B cell (primary cell): ENCODE results near the gene QRFP. TPM values are rescaled to one million over a fixed set of nuclear protein-coding genes. Genes with fewer than 3 reads are reported as not detected.

Experiments used
- ATAC-seq: fragments of 200-7000 bp; cut with Tn5 transposase; one replicate; pipeline ENCODE4 v1.10.0; 2021; ENCODE audit warnings: low read depth, mild to moderate bottlenecking, moderate number of reproducible peaks, moderate library complexity
- CTCF ChIA-PET: fragments of 350-600 bp; sonication (Branson Sonifier 250); formaldehyde crosslinking; loops from one replicate; lab custom pipeline; 2021; ENCODE audit warnings: antibody characterized with exemption, inconsistent platforms; lab: Charles Lee
- POLR2A ChIA-PET: fragments of 350-600 bp; sonication (Branson Sonifier 250); formaldehyde crosslinking; loops from one replicate; lab custom pipeline; 2021; ENCODE audit warnings: antibody characterized with exemption; lab: Charles Lee
- DNase-seq: peaks from one replicate; pipeline ENCODE4 v3.0.0; 2013
- H2AFZ ChIP-seq: 2 replicates; pipeline ENCODE4 v1.6.1; 2012; ENCODE audit warnings: mild to moderate bottlenecking, low read depth, low read length; ENCODE audit not compliant: insufficient read depth, poor library complexity, severe bottlenecking
- H3K27ac ChIP-seq, 2 donors: 1 replicate in 1 of 2; 2 replicates in 1 of 2; pipeline ENCODE4 v1.5.1; 2012 to 2013; ENCODE audit warnings: low read length in 2 of 2, mild to moderate bottlenecking in 2 of 2, moderate library complexity in 1 of 2
- H3K27me3 ChIP-seq, 4 experiments: fragments of 200-600 bp in 1 of 4; sonication (generic) in 1 of 4; replicated peaks in 1 of 4; 1 replicate in 2 of 4; 2 replicates in 2 of 4; pipeline versions ENCODE4 v1.6.1 to v1.7.0; 2013 to 2016; ENCODE audit warnings: low read length in 3 of 4, mild to moderate bottlenecking in 2 of 4, mixed read lengths in 1 of 4, moderate library complexity in 1 of 4; ENCODE audit not compliant: insufficient read depth in 4 of 4, control insufficient read depth in 3 of 4; ENCODE audit errors: control extremely low read depth in 1 of 4
- H3K36me3 ChIP-seq, 2 experiments: replicated peaks in 1 of 2; 1 replicate in 1 of 2; 2 replicates in 1 of 2; pipeline versions ENCODE4 v1.6.1 to v1.7.1; 2013; ENCODE audit warnings: low read length in 1 of 2; ENCODE audit not compliant: insufficient read depth in 2 of 2, control insufficient read depth in 1 of 2; ENCODE audit errors: control extremely low read depth in 1 of 2, extremely low read depth in 1 of 2
- H3K4me1 ChIP-seq, 2 donors: fragments of 200-600 bp in 1 of 2; sonication (generic) in 1 of 2; 1 replicate in 1 of 2; 2 replicates in 1 of 2; pipeline versions ENCODE4 v1.5.1 to v1.6.1; 2013 to 2017; ENCODE audit warnings: low read length in 2 of 2; ENCODE audit not compliant: control insufficient read depth in 2 of 2, insufficient read depth in 2 of 2
- H3K4me2 ChIP-seq: replicated peaks from 2 replicates; pipeline ENCODE3; 2012; ENCODE audit warnings: mild to moderate bottlenecking, low read depth, low read length; ENCODE audit not compliant: poor library complexity, severe bottlenecking
- H3K4me3 ChIP-seq, 5 experiments: fragments of 200-600 bp in 1 of 5; sonication (generic) in 1 of 5; 1 replicate in 3 of 5; 2 replicates in 2 of 5; pipeline versions ENCODE4 v1.5.1 to v1.7.0; 2011 to 2016; ENCODE audit warnings: low read length in 4 of 5, mild to moderate bottlenecking in 4 of 5, low read depth in 2 of 5, control low read depth in 1 of 5, moderate library complexity in 1 of 5; ENCODE audit not compliant: insufficient read depth in 1 of 5; ENCODE audit errors: control extremely low read depth in 1 of 5, extremely low read depth in 1 of 5
- H3K79me2 ChIP-seq: fragments of 200-600 bp; sonication (generic); one replicate; pipeline ENCODE4 v1.6.0; 2016; ENCODE audit warnings: low read length; ENCODE audit not compliant: control insufficient read depth, insufficient read depth
- H3K9ac ChIP-seq: fragments of 200-600 bp; sonication (generic); 2 replicates; pipeline ENCODE4 v1.6.1; 2017; ENCODE audit warnings: mild to moderate bottlenecking, low read length, moderate library complexity
- H3K9me3 ChIP-seq, 3 donors: one replicate each; pipeline versions ENCODE4 v1.6.1 to v1.7.1; 2013; ENCODE audit warnings: low read length in 2 of 3; ENCODE audit not compliant: control insufficient read depth in 2 of 3, insufficient read depth in 1 of 3; ENCODE audit errors: control extremely low read depth in 1 of 3
- H4K20me1 ChIP-seq: 2 replicates; pipeline ENCODE4 v1.6.0; 2012; ENCODE audit warnings: mild to moderate bottlenecking, low read length; ENCODE audit not compliant: insufficient read depth, control insufficient read depth, poor library complexity, severe bottlenecking
- H3K27ac Mint-ChIP-seq: one replicate; pipeline ENCODE4 v1.8.0; 2021; ENCODE audit warnings: mixed read lengths
- H3K27me3 Mint-ChIP-seq: one replicate; pipeline ENCODE4 v1.8.0; 2021; ENCODE audit warnings: mixed read lengths
- H3K4me1 Mint-ChIP-seq: one replicate; pipeline ENCODE4 v1.8.0; 2021; ENCODE audit warnings: mixed read lengths
- H3K4me3 Mint-ChIP-seq: one replicate; pipeline ENCODE4 v1.8.0; 2021; ENCODE audit warnings: mixed read lengths
- H3K9me3 Mint-ChIP-seq: one replicate; pipeline ENCODE4 v1.8.0; 2022; ENCODE audit warnings: mixed read lengths; ENCODE audit not compliant: insufficient read depth
- EZH2 ChIP-seq: IDR thresholded peaks from 2 replicates; pipeline ENCODE4 v1.6.1; 2012; ENCODE audit warnings: borderline replicate concordance, low read depth, mild to moderate bottlenecking, moderate library complexity, low read length; ENCODE audit not compliant: insufficient read depth, poor library complexity, severe bottlenecking
- WGBS: methylation state at CpG from one replicate; pipeline ENCODE4 v1.1.5; 2013; ENCODE audit warnings: missing lambda C conversion rate; ENCODE audit not compliant: insufficient coverage; 5-methylcytosine and 5-hydroxymethylcytosine counted together
- intact Hi-C: fragments of 100-400 bp; cut with micrococcal nuclease; formaldehyde crosslinking; loops from one replicate; pipeline ENCODE4 v1.10.0; 2022
- polyA plus RNA-seq: library from polyadenylated mRNA; depleted of rRNA; stranded (reverse); fragments of >200 nt; gene quantifications from 2 replicates; pipeline ENCODE4 v1.2.3, GENCODE V29; 2012
- total RNA-seq, 2 donors: library from RNA; stranded (reverse); fragments of 120-200 nt in 1 of 2; gene quantifications; 1 replicate in 1 of 2; 2 replicates in 1 of 2; pipeline versions ENCODE4 v1.2.3 to v1.2.4, GENCODE V29; 2013 to 2022
- TF ChIP-seq, protein P1 (sequence below): fragments of 200-600 bp; IDR thresholded peaks from one replicate; pipeline ENCODE4 v1.8.0; 2022; ENCODE audit warnings: antibody characterized with exemption, mild to moderate bottlenecking

Gene QRFP
- total and polyA plus RNA-seq, 2 donors (not counting 1 experiment from before 2014, with no cell fraction given) = 0.07 TPM; not detected in 1

DNA sequence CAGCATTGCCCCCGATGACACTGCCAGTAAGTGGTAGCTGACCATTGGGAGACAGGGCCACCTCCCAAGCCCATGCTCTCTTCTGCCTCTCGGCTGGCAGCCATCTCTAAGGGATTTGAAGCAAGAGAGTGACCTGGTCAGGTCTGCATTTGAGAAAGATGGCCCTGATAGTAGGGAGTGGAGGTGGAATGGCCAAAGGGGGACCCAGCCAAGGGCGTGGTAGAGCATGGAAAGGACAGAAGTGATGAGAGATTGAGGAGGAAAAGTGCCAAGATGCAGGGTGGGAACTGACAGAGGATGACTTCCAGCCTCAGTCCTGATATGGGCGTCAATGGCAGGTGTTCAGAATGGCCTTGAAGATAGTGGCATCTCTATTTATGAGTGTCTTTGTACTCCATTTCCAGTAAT lies 52.6 kb downstream of the QRFP start:
- Mint-ChIP-seq H3K9me3 (no peaks in the 10 kb centered on the region), H3K4me1 (peaks cover 20% of the 10 kb centered on the region), H3K27ac (no peak overlapping the region), H3K27me3 (no peaks in the 10 kb centered on the region), H3K4me3 (no peak overlapping the region)
- 93% methylated on average over 3 of the region's 4 CpGs for WGBS
- Histone ChIP-seq H2AFZ (no peak overlapping the region), H3K9ac (no peak overlapping the region), H3K79me2 (peaks cover 42% of the 10 kb centered on the region), H3K4me2 (no peak overlapping the region), H3K4me3 (no peak overlapping the region), H3K36me3 (peaks cover 0 to 1% of the 10 kb centered on the region in 2 experiments), H3K4me1 (peaks cover 0 to 2% of the 10 kb centered on the region in 2 donors), H3K27me3 (no peaks in the 10 kb centered on the region), H3K27ac (no peak overlapping the region), H3K9me3 (no peaks in the 10 kb centered on the region), H4K20me1 (peaks cover 19% of the 10 kb centered on the region)
- ChIA-PET CTCF (no interaction called here), POLR2A (no interaction called here)
- TF ChIP-seq, protein P1, sequence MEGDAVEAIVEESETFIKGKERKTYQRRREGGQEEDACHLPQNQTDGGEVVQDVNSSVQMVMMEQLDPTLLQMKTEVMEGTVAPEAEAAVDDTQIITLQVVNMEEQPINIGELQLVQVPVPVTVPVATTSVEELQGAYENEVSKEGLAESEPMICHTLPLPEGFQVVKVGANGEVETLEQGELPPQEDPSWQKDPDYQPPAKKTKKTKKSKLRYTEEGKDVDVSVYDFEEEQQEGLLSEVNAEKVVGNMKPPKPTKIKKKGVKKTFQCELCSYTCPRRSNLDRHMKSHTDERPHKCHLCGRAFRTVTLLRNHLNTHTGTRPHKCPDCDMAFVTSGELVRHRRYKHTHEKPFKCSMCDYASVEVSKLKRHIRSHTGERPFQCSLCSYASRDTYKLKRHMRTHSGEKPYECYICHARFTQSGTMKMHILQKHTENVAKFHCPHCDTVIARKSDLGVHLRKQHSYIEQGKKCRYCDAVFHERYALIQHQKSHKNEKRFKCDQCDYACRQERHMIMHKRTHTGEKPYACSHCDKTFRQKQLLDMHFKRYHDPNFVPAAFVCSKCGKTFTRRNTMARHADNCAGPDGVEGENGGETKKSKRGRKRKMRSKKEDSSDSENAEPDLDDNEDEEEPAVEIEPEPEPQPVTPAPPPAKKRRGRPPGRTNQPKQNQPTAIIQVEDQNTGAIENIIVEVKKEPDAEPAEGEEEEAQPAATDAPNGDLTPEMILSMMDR = no peak
- no peak for TF ChIP-seq EZH2
- DNase-seq (no peak), ATAC-seq (no peak)
- intact Hi-C loops = no loop called here

DNA sequence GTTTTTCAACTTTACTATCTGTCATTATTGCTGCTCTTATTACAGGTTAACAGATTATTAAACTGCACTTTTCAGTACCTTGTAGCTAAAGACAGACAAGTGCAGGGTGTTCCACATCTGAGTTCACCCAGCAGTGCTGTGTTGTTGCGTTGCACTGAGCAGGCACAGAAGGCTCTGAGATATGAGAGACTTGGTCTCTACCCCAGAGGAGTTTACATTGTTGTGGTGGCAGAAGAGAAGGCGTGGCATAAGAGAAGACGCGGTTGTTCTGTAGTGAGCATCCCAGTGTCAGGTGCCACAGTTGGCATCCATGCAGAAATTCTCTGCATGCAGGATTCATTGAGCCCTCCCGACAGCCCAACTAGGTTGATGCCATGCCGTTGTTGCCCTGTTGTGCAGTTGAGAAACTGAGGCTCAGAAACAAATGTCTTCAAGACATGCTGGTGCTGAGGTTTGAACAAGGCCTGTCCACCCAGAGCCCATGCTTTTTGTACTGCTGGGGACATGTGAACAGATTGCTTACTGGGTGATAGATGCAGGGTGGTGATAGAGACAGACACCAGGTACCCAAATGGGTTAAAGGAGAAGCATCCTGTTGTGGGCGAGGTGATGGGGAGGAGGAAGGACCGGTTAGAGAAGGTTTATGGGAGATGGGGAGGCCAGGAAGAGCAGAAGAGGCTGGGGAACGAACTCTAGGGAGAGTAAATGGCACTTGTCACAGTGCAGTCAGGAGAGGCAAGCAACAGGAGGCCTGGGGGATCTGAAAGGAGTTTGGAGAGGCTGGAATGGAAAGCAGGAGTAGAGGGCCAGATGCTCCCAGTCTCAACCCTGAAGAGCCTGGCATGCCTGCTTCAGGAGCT lies 53.3 kb downstream of the QRFP start:
- peaks cover 0 to 3% of the 10 kb centered on the region in 2 donors for H3K4me1 ChIP-seq
- H3K9me3 ChIP-seq = no peaks in the 10 kb centered on the region
- intact Hi-C loops = no loop called here
- POLR2A ChIA-PET = no interaction called here
- Mint-ChIP-seq H3K9me3 (no peaks in the 10 kb centered on the region), H3K27ac (no peak overlapping the region), H3K4me3 (no peak overlapping the region), H3K27me3 (no peaks in the 10 kb centered on the region), H3K4me1 (peaks cover 23% of the 10 kb centered on the region)
- ATAC-seq (no peak), DNase-seq (no peak)
- H3K27ac ChIP-seq = no peak overlapping the region
- H3K9ac ChIP-seq = no peak overlapping the region
- TF ChIP-seq EZH2 = no peak
- TF ChIP-seq, protein P1 = no peak
- WGBS = 98% methylated on average over 9 of the region's 9 CpGs
- H2AFZ ChIP-seq = no peak overlapping the region
- peaks cover 0 to 1% of the 10 kb centered on the region in 2 experiments for H3K36me3 ChIP-seq
- CTCF ChIA-PET = no interaction called here
- peaks cover 49% of the 10 kb centered on the region for H3K79me2 ChIP-seq
- no peak overlapping the region for H3K4me3 ChIP-seq
- no peaks in the 10 kb centered on the region for H3K27me3 ChIP-seq
- H3K4me2 ChIP-seq = no peak overlapping the region
- peaks cover 20% of the 10 kb centered on the region for H4K20me1 ChIP-seq
